Prostate gland (tissue), 2 donors: ENCODE data around the gene RIT1. TPM values are rescaled to one million over a fixed set of nuclear protein-coding genes. Genes with fewer than 3 reads are reported as not detected.

Experiments used
- DNase-seq: peaks from one replicate; pipeline ENCODE4 v3.0.0-alpha.2; 2019; ENCODE audit warnings: low spot score
- H3K27ac ChIP-seq, 2 donors: fragments of 200-600 bp; sonication (generic); 2 replicates each; pipeline ENCODE4 v1.5.1; 2017 to 2019
- H3K27me3 ChIP-seq: fragments of 200-600 bp; sonication (generic); replicated peaks from 2 replicates; pipeline ENCODE4 v1.5.1; 2019; ENCODE audit not compliant: insufficient read depth
- H3K36me3 ChIP-seq, 2 donors: fragments of 200-600 bp; sonication (generic); 1 replicate in 1 of 2; 2 replicates in 1 of 2; pipeline versions ENCODE4 v1.5.1 to v1.8.1; 2017 to 2019
- H3K4me1 ChIP-seq: fragments of 200-600 bp; sonication (generic); replicated peaks from 2 replicates; pipeline ENCODE4 v1.5.1; 2019
- H3K4me3 ChIP-seq, 2 donors: fragments of 200-600 bp; sonication (generic); 2 replicates each; pipeline ENCODE4 v1.5.1; 2017 to 2019
- H3K9me3 ChIP-seq: fragments of 200-600 bp; sonication (generic); 2 replicates; pipeline ENCODE4 v1.5.1; 2017
- POLR2A ChIP-seq: fragments of 450-650 bp; IDR thresholded peaks from one replicate; pipeline ENCODE4 v1.6.1; 2016; ENCODE audit warnings: antibody characterized with exemption, mild to moderate bottlenecking
- POLR2AphosphoS5 ChIP-seq: sonication (generic); formaldehyde crosslinking; IDR thresholded peaks from one replicate; pipeline ENCODE4 v1.6.1; 2017; ENCODE audit warnings: antibody characterized with exemption
- WGBS: methylation state at CpG from one replicate; pipeline ENCODE4 v1.1.5; 2018; 5-methylcytosine and 5-hydroxymethylcytosine counted together
- intact Hi-C: fragments of 100-400 bp; cut with DNase I; formaldehyde crosslinking; loops from one replicate; pipeline ENCODE4 v1.14.2; 2022
- total RNA-seq, 2 donors: library from RNA; depleted of rRNA; stranded (reverse); fragments of >200 nt; gene quantifications; one replicate each; pipeline ENCODE4 v1.1.0, GENCODE V29; 2016
- TF ChIP-seq, protein P1 (sequence below), 4 experiments: fragments of 200-600 bp in 2 of 4; fragments of 450-650 bp in 2 of 4; sonication (generic) in 2 of 4; IDR thresholded peaks; 1 replicate in 3 of 4; 2 replicates in 1 of 4; pipeline ENCODE4 v1.5.1; 2016 to 2019; ENCODE audit warnings: antibody characterized with exemption in 4 of 4, mild to moderate bottlenecking in 2 of 4, moderate library complexity in 2 of 4

RIT1 gene
- total RNA-seq, 2 donors from 2014 or later: 20.8 to 21.8 TPM

DNA sequence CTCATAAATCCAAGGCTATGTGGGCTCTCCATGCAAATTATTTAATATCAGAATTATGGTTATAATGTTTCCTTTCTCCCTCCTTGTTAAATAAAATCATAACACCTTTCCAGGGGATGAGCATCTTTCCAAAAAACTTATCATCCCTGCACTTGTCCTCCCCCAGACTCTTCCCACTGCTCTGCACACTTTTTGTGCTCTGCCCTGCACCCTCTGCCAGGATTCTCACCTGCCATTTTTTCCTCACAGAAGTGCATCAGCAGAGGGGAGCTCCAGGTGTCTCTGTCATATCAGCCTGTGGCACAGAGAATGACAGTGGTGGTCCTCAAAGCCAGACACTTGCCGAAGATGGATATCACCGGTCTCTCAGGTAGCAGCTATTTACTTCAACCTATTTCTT, 30.9 kb downstream of the RIT1 start:
- H3K27ac ChIP-seq: no peak overlapping the region
- no peaks in the 10 kb centered on the region for H3K9me3 ChIP-seq
- no peaks in the 10 kb centered on the region for H3K36me3 ChIP-seq
- H3K27me3 ChIP-seq: no peaks in the 10 kb centered on the region
- intact Hi-C loops: no loop called here
- no peak overlapping the region for H3K4me3 ChIP-seq
- H3K4me1 ChIP-seq: no peaks in the 10 kb centered on the region
- TF ChIP-seq, protein P1, sequence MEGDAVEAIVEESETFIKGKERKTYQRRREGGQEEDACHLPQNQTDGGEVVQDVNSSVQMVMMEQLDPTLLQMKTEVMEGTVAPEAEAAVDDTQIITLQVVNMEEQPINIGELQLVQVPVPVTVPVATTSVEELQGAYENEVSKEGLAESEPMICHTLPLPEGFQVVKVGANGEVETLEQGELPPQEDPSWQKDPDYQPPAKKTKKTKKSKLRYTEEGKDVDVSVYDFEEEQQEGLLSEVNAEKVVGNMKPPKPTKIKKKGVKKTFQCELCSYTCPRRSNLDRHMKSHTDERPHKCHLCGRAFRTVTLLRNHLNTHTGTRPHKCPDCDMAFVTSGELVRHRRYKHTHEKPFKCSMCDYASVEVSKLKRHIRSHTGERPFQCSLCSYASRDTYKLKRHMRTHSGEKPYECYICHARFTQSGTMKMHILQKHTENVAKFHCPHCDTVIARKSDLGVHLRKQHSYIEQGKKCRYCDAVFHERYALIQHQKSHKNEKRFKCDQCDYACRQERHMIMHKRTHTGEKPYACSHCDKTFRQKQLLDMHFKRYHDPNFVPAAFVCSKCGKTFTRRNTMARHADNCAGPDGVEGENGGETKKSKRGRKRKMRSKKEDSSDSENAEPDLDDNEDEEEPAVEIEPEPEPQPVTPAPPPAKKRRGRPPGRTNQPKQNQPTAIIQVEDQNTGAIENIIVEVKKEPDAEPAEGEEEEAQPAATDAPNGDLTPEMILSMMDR (IDR thresholded peaks at IDR 0.05): no peak
- TF ChIP-seq POLR2A (no peak), POLR2AphosphoS5 (no peak)
- 93% methylated on average over 2 of the region's 2 CpGs for WGBS
- no peak for DNase-seq

GRCh38 chr1:155877945-155878344, 33.2 kb downstream of the RIT1 start:
- TF ChIP-seq POLR2AphosphoS5: no peak
- no peak for TF ChIP-seq POLR2A
- TF ChIP-seq, protein P1 (IDR thresholded peaks at IDR 0.05): no peak
- WGBS: 97% methylated on average over 2 of the region's 2 CpGs

DNA sequence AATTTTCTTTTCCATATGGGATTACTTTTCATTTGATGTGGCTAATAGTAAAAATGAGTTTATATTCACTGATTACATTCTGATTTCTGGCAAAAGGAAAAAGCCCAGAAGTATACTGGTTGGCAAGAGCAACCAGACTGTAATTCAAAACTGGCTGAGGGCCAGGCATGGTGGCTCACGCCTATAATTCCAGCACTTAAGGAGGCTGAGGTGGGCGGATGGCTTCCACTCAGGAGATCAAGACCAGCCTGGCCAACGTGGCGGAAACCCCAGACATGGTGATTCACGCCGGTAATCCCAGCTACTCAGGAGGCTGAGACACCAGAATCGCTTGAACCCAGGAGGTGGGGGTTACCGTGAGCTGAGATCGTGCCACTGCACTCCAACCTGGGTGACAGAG, 37.3 kb downstream of the RIT1 start:
- no peak overlapping the region for H3K27ac ChIP-seq
- H3K27me3 ChIP-seq: no peaks in the 10 kb centered on the region
- DNase-seq: no peak
- no peaks in the 10 kb centered on the region for H3K36me3 ChIP-seq
- no peaks in the 10 kb centered on the region for H3K4me1 ChIP-seq
- WGBS: 75% methylated on average over 9 of the region's 9 CpGs
- TF ChIP-seq, protein P1 (IDR thresholded peaks at IDR 0.05): no peak
- TF ChIP-seq POLR2AphosphoS5 (no peak), POLR2A (no peak)
- intact Hi-C loops: no loop called here
- no peak overlapping the region for H3K4me3 ChIP-seq
- no peaks in the 10 kb centered on the region for H3K9me3 ChIP-seq

More at GRCh38 chr1:155877945-155878344, 33.2 kb downstream of the RIT1 start:
- Histone ChIP-seq H3K4me3 (no peak overlapping the region), H3K4me1 (no peaks in the 10 kb centered on the region), H3K27ac (no peak overlapping the region), H3K27me3 (no peaks in the 10 kb centered on the region), H3K9me3 (no peaks in the 10 kb centered on the region), H3K36me3 (no peaks in the 10 kb centered on the region)
- intact Hi-C loops: no loop called here
- DNase-seq: no peak

GRCh38 chr1:155872527-155872926, 38.6 kb downstream of the RIT1 start:
- H3K27ac ChIP-seq: no peak overlapping the region
- no peak overlapping the region for H3K4me3 ChIP-seq
- TF ChIP-seq, protein P1 (IDR thresholded peaks at IDR 0.05): no peak
- TF ChIP-seq POLR2AphosphoS5 (no peak), POLR2A (no peak)
- H3K36me3 ChIP-seq: no peaks in the 10 kb centered on the region
- no peaks in the 10 kb centered on the region for H3K4me1 ChIP-seq
- DNase-seq: no peak
- no peaks in the 10 kb centered on the region for H3K9me3 ChIP-seq
- H3K27me3 ChIP-seq: no peaks in the 10 kb centered on the region
- 91% methylated on average over 5 of the region's 5 CpGs for WGBS
- intact Hi-C loops: no loop called here

DNA sequence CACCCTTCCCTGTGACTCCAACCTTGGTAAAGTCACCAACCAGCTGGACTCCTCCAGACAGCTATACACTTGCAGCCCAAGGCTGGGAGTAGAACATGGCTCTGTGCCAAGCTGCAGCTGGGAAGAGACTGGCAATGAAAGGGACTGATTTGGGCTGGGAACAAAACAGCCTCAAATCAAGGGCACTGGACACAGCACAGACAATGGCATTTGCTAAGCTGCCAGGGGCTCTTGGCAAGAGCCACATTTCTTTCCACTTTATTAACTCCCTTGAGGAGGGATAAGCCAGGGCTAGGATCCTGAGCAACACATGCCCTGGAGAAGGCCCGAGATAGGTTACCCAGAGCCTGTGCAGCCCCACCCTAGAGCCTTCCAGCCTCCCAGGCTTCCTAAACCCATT, 39.8 kb downstream of the RIT1 start:
- intact Hi-C loops: no loop called here
- no peak for DNase-seq

More for the DNA sequence above, 39.8 kb downstream of the RIT1 start:
- H3K9me3 ChIP-seq: no peaks in the 10 kb centered on the region
- 45% methylated on average over 1 of the region's 1 CpG for WGBS
- H3K4me1 ChIP-seq: no peaks in the 10 kb centered on the region
- H3K36me3 ChIP-seq: no peaks in the 10 kb centered on the region
- no peak overlapping the region for H3K27ac ChIP-seq
- H3K4me3 ChIP-seq: no peak overlapping the region
- no peaks in the 10 kb centered on the region for H3K27me3 ChIP-seq
- TF ChIP-seq POLR2A: no peak
- TF ChIP-seq, protein P1 (IDR thresholded peaks at IDR 0.05): no peak
- TF ChIP-seq POLR2AphosphoS5: no peak
